H1 (cell line): ENCODE data around the gene RRAS2.

Experiments
- CBX8 ChIP-seq: fragments of 300-800, 300-1000 bp; sonication (generic); IDR thresholded peaks from 2 replicates; pipeline ENCODE4 v1.7.1; 2016; ENCODE audit warnings: low read depth, low read length, borderline replicate concordance
- CHD7 ChIP-seq: fragments of 300-600 bp; sonication (generic); IDR thresholded peaks from 2 replicates; pipeline ENCODE4 v1.7.1; 2012; ENCODE audit warnings: low read length, moderate library complexity, mild to moderate bottlenecking, inconsistent platforms; ENCODE audit not compliant: insufficient replicate concordance
- CTCF ChIP-seq, 3 experiments: IDR thresholded peaks; 1 replicate in 2 of 3; 2 replicates in 1 of 3; pipeline versions ENCODE4 v1.5.1 to v1.6.1; 2011; ENCODE audit warnings: low read length in 3 of 3, mild to moderate bottlenecking in 3 of 3, inconsistent platforms in 2 of 3, low read depth in 1 of 3, moderate library complexity in 1 of 3; ENCODE audit not compliant: insufficient read depth in 1 of 3; ENCODE audit errors: control extremely low read depth in 1 of 3
- EZH2 ChIP-seq: fragments of 200-600 bp; sonication (generic); IDR thresholded peaks from 2 replicates; pipeline ENCODE4 v1.7.1; 2012; ENCODE audit warnings: low read depth, mild to moderate bottlenecking, moderate library complexity, low read length, inconsistent platforms; ENCODE audit not compliant: severe bottlenecking
- FOSL1 ChIP-seq: IDR thresholded peaks from 2 replicates; pipeline ENCODE4 v1.6.1; 2011; ENCODE audit warnings: mild to moderate bottlenecking, low read depth, low read length, moderate library complexity; ENCODE audit not compliant: insufficient read depth
- KDM1A ChIP-seq: fragments of 200-600, 300-600 bp; sonication (generic); IDR thresholded peaks from 2 replicates; pipeline ENCODE4 v1.7.1; 2016; ENCODE audit warnings: mild to moderate bottlenecking, low read length, borderline replicate concordance
- RAD21 ChIP-seq, 2 experiments: IDR thresholded peaks in 1 of 2; conservative IDR thresholded peaks in 1 of 2; 2 replicates each; pipeline ENCODE4 v1.6.1; 2011; ENCODE audit warnings: low read depth in 2 of 2, low read length in 2 of 2, improper control_type of control experiment in 1 of 2, inconsistent platforms in 1 of 2, mild to moderate bottlenecking in 1 of 2, moderate library complexity in 1 of 2
- RFX5 ChIP-seq: IDR thresholded peaks from 2 replicates; pipeline ENCODE4 v1.6.1; 2011; ENCODE audit warnings: low read depth, low read length, improper control_type of control experiment, borderline replicate concordance
- RNF2 ChIP-seq: fragments of 200-900, 300-1000 bp; sonication (generic); IDR thresholded peaks from 2 replicates; pipeline ENCODE4 v1.7.1; 2016; ENCODE audit warnings: borderline replicate concordance, low read depth, mild to moderate bottlenecking, antibody characterized with exemption, low read length; ENCODE audit not compliant: poor library complexity, severe bottlenecking; ENCODE audit errors: missing control alignments
- TAF1 ChIP-seq: IDR thresholded peaks from 2 replicates; pipeline ENCODE4 v1.6.1; 2011; ENCODE audit warnings: mild to moderate bottlenecking, low read depth, low read length
- TCF12 ChIP-seq: IDR thresholded peaks from 2 replicates; pipeline ENCODE4 v1.6.1; 2011; ENCODE audit warnings: low read depth, mild to moderate bottlenecking, low read length
- TEAD4 ChIP-seq: IDR thresholded peaks from 2 replicates; pipeline ENCODE4 v1.6.1; 2012; ENCODE audit warnings: low read depth, low read length, inconsistent platforms, mixed read lengths
- YY1 ChIP-seq: IDR thresholded peaks from 2 replicates; pipeline ENCODE4 v1.6.1; 2011; ENCODE audit warnings: low read depth, mild to moderate bottlenecking, low read length

GRCh38 chr11:14393129-14393528 lies 34.1 kb upstream of the RRAS2 start:
- TF ChIP-seq FOSL1 (no peak), CTCF (IDR thresholded peaks at IDR 0.05; ENCODE audit: control extremely low read depth in 1 of 3, insufficient read depth in 1 of 3, low read depth in 1 of 3, low read length in 3 of 3) (no peak), KDM1A (no peak), RAD21 (IDR thresholded peaks at IDR 0.05 in 1 of 2, conservative IDR thresholded peaks at IDR 0.05 in 1 of 2; ENCODE audit: low read depth in 2 of 2, low read length in 2 of 2) (no peak), TAF1 (no peak), CHD7 (no peak), YY1 (no peak), CBX8 (no peak), TEAD4 (no peak), TCF12 (no peak), RFX5 (no peak), EZH2 (no peak), RNF2 (no peak)
